ENCODE results near the gene NTN3. TPM values are rescaled to one million over a fixed set of nuclear protein-coding genes. Genes with fewer than 3 reads are reported as not detected.
A peak's percentile ranks its signal among the peaks of the same experiment; 100 is the strongest.

The NTN3 gene
- total RNA-seq, 1 experiment from 2014 or later = not detected

GRCh38 chr16:2514333-2515179 is 43.5 kb downstream of the NTN3 start:
- peaks cover 69% of the 10 kb centered on the region for H3K36me3 Mint-ChIP-seq (ENCODE audit: insufficient read depth, unreplicated experiment)
- peak; percentile 48 for DNase-seq
- no peaks in the 10 kb centered on the region for H3K9me3 Mint-ChIP-seq (ENCODE audit: low read depth, unreplicated experiment)
- CTCF ChIA-PET = interaction anchor here (0.6 to 1.5 kb wide), 4 partner anchors 13 to 249 kb away, joined by 3 to 6 read pairs (median 4); no protein-coding TSS in a partner anchor
- no peaks in the 10 kb centered on the region for H3K27me3 Mint-ChIP-seq (ENCODE audit: unreplicated experiment)
- intact Hi-C loops (cut with micrococcal nuclease; ENCODE audit: unreplicated experiment) = no loop called here
- TF ChIP-seq CTCF (IDR thresholded peaks at IDR 0.05; ENCODE audit: unreplicated experiment) = no peak
- peak overlapping the region; percentile 87 for H3K27ac Mint-ChIP-seq (ENCODE audit: unreplicated experiment)
- peak overlapping the region; percentile 86 for H3K4me3 Mint-ChIP-seq (ENCODE audit: low read depth, unreplicated experiment)
- BruUV-seq (replicated peaks) = no TSS peak
- peaks cover 37% of the 10 kb centered on the region for H3K4me1 Mint-ChIP-seq (ENCODE audit: low read depth, unreplicated experiment)

GRCh38 chr16:2515180-2515851 is 44.2 kb downstream of the NTN3 start:
- Mint-ChIP-seq H3K4me1 (ENCODE audit: low read depth, unreplicated experiment) (peaks cover 42% of the 10 kb centered on the region), H3K27me3 (ENCODE audit: unreplicated experiment) (no peaks in the 10 kb centered on the region), H3K9me3 (ENCODE audit: low read depth, unreplicated experiment) (no peaks in the 10 kb centered on the region), H3K27ac (ENCODE audit: unreplicated experiment) (peak overlapping the region; percentile 87), H3K4me3 (ENCODE audit: low read depth, unreplicated experiment) (peak overlapping the region; percentile 86), H3K36me3 (ENCODE audit: insufficient read depth, unreplicated experiment) (peaks cover 77% of the 10 kb centered on the region)
- no peak for TF ChIP-seq CTCF (IDR thresholded peaks at IDR 0.05; ENCODE audit: unreplicated experiment)
- CTCF ChIA-PET = interaction anchor here (0.7 to 1.5 kb wide), 3 partner anchors 14 to 321 kb away, joined by 6 to 11 read pairs (median 9); no protein-coding TSS in a partner anchor
- intact Hi-C loops (cut with micrococcal nuclease; ENCODE audit: unreplicated experiment) = no loop called here
- DNase-seq = no peak
- no TSS peak for BruUV-seq (replicated peaks)

- H3K27me3 Mint-ChIP-seq (ENCODE audit: unreplicated experiment) = no peaks in the 10 kb centered on the region
- H3K27ac Mint-ChIP-seq (ENCODE audit: unreplicated experiment) = peak overlapping the region; percentile 87
- BruUV-seq (replicated peaks) = TSS peak; percentile 32
- no peak for TF ChIP-seq CTCF (IDR thresholded peaks at IDR 0.05; ENCODE audit: unreplicated experiment)
- DNase-seq = no peak
- peaks cover 90% of the 10 kb centered on the region for H3K36me3 Mint-ChIP-seq (ENCODE audit: insufficient read depth, unreplicated experiment)
- peak overlapping the region; percentile 86 for H3K4me3 Mint-ChIP-seq (ENCODE audit: low read depth, unreplicated experiment)
- H3K9me3 Mint-ChIP-seq (ENCODE audit: low read depth, unreplicated experiment) = no peaks in the 10 kb centered on the region
- intact Hi-C loops (cut with micrococcal nuclease; ENCODE audit: unreplicated experiment) = no loop called here
- CTCF ChIA-PET = interaction anchor here (0.6 kb wide), 1 partner anchor 42 kb away, joined by 5 read pairs; no protein-coding TSS in a partner anchor
- peaks cover 49% of the 10 kb centered on the region for H3K4me1 Mint-ChIP-seq (ENCODE audit: low read depth, unreplicated experiment)
Measured at GRCh38 chr16:2516391-2517240, 45.5 kb downstream of the NTN3 start.

GRCh38 chr16:2517954-2518605 is 47.0 kb downstream of the NTN3 start:
- Mint-ChIP-seq H3K4me1 (ENCODE audit: low read depth, unreplicated experiment) (peaks cover 42% of the 10 kb centered on the region), H3K36me3 (ENCODE audit: insufficient read depth, unreplicated experiment) (peaks cover 90% of the 10 kb centered on the region), H3K4me3 (ENCODE audit: low read depth, unreplicated experiment) (no peak overlapping the region), H3K27me3 (ENCODE audit: unreplicated experiment) (no peaks in the 10 kb centered on the region), H3K27ac (ENCODE audit: unreplicated experiment) (no peak overlapping the region), H3K9me3 (ENCODE audit: low read depth, unreplicated experiment) (no peaks in the 10 kb centered on the region)
- CTCF ChIA-PET = no interaction called here
- no peak for DNase-seq
- no TSS peak for BruUV-seq (replicated peaks)
- intact Hi-C loops (cut with micrococcal nuclease; ENCODE audit: unreplicated experiment) = no loop called here
- TF ChIP-seq CTCF (IDR thresholded peaks at IDR 0.05; ENCODE audit: unreplicated experiment) = no peak
